Head of caudate nucleus (tissue), 42 donors: ENCODE measurements around the gene GSTT4.
"Not testable (repeated sequence)": the region's sequence is repeated elsewhere in the genome, so short reads cannot be mapped to it uniquely, and the experiment has no call there.

Source experiments
- DNase-seq, 42 donors: peaks; one replicate each; pipeline versions ENCODE4 v3.0.0 to v3.0.0-alpha.2; 2020 to 2021; ENCODE audit warnings: mixed read lengths in 7 of 42
- intact Hi-C: fragments of 100-400 bp; cut with DNase I; formaldehyde crosslinking; loops from one replicate; pipeline ENCODE4 v1.15.0; 2022

Gene GSTT4

DNA sequence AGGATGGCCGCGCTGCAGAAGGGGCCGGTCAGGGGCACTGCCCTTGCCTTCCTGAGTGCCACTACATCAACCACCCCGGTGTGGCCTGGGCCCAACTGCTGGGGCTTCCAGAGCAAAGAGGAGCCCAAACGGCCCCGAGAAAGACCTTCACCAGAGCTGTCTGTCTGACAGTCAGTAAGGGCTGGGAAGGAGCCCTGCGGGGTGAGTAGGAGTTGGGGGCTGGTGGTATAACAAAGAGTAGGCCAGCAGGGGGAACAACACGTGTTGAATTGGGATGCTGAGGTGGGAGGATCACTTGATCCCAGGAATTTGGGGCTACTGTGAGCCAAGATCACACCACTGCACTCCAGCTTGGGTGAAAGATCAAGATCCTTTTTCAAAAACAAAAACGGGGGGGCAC, 3.9 kb downstream of the GSTT4 start:
- no peak for DNase-seq

DNA sequence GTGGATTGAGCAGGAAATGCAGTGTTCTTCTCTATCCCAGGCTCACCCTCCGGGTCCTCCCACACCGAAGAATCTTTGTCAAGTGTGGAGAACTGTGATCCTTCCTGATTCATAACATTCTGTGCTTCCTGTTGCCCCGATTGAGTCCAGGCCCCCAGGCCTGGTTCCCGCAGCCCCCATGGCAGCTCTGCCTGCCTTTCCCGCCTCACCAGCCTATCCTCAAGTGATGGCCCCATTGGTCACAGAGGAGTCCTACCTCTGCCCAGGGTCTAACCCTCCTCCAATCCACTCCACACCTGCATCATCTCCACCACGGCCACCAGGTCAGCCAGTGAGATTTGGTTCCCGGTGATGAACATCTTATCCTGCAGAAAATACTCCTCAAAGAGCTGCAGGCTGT, 5.5 kb downstream of the GSTT4 start:
- DNase-seq, intact Hi-C loops: not testable (repeated sequence)

More for the DNA sequence above, 3.9 kb downstream of the GSTT4 start:
- intact Hi-C loops: no loop called here

DNA sequence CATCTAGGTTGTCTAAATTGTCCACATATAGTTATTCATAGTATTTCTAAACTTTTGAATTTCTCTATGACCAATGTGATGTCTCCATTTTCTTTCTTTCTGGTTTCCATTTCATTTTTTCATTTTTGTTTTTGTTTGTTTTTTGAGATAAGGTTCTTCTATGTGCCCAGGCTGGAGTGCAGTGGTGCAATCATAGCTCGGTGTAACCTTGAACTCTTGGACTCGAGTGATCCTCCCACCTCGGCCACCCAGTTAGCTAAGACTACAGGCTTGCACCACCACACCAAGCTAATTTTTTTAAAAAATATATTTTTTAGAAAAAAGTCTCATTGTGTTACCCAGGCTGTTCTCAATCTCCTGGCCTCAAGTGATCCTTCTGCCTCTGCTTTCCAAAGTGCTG, 8.2 kb downstream of the GSTT4 start:
- DNase-seq: no peak
- intact Hi-C loops: no loop called here

DNA sequence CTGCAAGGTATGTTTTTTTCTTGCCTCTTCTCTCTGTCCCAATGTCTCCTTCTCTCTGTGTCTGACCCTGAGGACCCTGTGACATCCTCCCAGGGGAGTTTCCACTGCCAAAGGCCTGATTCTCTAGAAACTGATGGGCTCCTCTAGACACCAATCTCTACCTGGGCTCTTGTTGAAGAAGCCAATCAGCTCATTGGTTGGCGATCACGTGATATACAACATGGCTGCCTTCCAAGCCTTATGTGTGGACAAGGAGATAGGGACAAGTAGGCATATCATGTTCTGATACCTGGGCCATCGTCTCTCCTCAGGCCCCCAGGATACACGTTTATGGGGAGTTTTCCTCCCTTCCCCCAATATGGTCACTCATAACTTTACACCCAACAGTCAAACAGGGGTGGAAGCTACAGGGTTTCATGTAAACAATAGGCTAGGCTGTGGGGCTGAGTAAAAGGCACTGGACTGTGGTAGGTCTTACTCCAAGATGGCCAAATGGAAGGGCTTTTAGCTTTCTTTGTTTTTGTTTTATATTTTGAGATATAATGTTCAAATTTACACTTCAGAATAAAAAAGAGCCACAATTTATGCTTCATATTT, 11.6 kb downstream of the GSTT4 start:
- DNase-seq, intact Hi-C loops: not testable (repeated sequence)

DNA sequence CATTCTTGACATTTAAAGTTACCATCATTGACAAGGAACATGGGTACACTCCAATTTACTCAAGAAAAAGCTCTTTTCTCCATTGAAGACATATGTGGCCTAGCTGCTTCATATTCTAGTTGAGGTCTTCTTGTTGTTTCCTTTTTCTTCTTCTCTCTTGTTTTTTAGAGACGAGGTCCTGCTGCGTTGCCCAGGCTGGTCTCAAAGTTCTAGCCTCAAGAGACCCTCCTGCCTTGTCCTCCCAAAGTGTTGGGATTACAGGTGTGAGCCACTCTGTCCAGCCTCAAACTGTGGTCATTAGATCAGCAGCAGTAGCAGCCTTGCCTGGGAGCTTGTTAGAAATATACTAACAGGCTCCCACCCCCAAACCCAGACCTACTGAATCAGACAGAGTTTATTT, 12.2 kb downstream of the GSTT4 start:
- DNase-seq, intact Hi-C loops: not testable (repeated sequence)

DNA sequence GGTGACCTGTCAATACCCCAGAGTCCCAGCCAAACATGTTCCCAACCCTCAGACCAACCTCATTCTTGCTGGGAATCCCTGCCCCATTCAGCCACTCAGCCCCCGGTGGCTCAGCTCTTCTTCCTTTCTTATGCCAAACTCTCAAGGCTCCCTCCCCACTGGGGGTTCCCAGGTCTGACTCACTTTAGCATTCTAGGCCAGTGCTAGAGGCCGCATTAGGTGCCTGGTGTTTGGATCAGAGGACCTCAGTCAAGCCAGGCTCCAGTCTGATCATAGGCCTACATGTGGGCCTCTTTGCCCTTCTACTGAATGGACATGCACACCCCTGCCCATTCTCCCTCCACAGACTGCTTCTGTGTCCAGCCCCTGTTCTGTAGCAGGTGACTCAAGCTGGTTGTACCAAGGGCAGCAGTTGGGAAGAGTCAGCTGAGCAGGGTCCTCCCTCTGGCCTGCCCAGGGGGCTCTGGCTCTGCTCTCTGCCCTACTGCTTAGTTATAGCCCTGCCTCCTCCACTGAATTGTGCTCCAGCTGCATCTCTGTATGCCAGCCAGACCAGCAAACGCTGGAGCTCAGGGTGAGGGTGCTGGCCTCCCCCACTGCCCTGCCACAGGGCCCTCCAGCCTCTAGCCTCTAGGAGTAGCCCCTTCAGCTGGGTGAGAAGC, 15.5 kb downstream of the GSTT4 start:
- intact Hi-C loops: not testable (repeated sequence)

DNA sequence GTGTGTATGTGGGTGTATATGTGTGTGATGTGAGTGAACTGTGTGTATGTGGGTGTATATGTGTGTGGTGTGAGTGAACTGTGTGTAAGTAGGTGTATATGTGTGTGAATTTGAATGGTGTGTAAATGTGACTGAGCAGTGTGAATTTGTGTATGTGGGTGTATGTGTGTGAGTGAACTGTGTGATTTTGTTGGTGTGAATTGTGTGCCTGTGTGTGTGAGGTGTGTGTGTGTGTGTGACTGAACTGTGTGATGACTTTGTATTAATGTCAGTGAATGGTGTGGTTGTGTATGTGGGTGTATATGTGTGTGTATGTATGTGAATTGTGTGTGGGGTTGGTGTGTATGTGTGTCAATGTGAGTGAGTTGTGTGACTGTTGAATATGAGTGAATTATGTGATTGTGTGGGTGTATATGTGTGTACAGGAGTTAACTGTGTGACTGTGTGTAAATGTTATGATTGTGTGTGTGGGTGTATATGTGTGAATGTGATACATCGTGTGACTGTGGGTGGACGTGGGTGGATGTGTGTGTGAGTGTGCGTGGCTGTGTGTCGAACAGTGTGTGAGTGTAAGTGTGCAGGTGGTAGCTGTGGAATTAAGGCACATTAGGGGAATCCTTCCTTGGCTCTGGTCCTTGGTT, 18.6 kb downstream of the GSTT4 start:
- DNase-seq, intact Hi-C loops: not testable (repeated sequence)

More for the DNA sequence above, 15.5 kb downstream of the GSTT4 start:
- DNase-seq: not testable (repeated sequence)

DNA sequence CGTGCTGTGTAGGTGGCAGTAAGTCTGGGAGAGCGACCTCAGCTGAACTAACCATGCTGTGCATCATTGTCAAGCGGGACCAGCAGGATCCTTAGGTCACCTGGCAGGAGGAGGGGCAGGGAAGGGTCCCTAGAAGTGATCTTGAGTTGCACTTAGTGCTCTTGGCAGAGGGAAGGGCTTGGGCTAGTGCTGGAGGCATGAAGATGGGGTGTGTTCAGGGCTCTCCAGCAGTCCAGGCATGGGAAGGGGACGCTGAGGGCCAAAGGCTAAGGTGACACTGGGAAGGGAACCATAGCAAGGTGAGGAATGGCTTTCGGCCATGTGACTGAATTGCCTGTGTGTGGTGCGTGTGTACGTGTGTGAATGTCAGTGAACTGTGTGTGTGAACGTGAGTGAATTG, 19.2 kb downstream of the GSTT4 start:
- DNase-seq, intact Hi-C loops: not testable (repeated sequence)

DNA sequence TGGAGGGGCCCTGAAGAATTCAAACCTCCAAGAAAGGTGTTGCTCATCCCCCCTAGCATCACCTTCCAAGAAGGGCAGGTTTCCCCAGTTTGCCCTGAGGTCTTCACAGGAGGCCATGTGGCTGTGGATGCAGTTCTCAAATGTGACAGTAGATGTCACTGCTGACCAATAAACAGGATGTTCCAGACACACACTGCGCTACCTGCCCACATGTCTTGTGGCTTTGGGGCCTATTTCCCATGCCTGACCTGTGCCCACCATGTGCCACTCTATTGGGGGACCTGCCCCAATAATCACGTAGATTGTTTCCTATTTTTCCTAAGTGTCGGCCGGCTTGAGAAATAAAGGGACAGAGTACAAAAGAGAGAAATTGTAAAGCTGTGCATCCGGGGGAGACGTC, 20.8 kb downstream of the GSTT4 start:
- intact Hi-C loops: no loop called here
- DNase-seq: peak in 16 of 42 donors; percentile 3 to 77 (median 62)

DNA sequence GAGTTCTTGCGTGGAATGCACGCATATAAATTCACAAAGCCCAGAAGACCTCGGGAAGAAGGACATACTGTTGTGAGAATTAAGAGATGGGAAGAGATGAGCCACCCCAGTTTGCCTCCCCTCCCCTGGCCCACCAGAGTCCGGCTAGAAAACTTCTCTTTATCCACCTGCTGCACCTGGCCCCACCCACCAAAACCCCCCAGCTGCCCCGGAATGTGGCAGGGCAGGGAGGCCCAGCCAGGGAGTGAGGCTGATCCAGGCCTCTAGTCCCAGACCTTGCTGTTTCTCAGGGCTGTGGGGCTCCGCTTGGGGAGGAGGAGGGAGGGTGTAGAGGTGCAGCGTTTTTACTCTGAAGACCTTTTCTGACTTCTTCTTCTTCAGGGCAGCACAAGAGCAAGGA, 24.7 kb downstream of the GSTT4 start:
- intact Hi-C loops, DNase-seq: not testable (repeated sequence)

DNA sequence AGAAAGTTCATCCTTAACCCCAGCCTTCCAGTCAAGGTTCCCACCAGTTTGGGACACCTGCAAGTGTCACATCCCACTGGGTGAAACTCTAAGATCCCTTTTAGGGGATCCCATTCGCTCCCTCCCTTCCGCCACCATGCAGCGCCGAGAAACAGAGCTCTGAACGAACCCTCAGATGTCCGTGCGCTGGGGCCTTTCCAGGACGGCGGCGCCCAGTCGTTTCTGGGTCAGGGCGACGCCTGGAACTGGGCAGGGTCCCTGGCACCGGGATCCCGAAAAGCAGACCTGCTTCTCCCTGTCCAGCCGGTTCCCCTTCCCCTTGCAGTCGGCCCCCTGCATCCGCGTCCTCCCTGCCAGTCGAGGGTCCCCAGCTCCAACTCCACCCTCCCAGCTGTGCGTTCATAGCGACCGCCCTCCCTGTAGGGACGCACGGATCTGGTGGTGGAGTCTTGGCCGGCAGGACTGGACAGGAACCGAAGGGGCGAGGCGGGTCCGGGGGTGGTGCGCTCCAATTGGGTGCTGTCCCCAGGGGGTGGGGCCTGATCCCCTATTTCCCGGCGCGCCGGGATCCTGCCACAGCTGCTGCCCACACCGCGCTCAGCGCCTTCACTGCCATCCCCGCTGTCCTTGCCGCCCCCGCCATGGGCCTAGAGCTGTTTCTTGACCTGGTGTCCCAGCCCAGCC, 25.6 kb downstream of the GSTT4 start, which contains the start of gene GSTT2:
Gene GSTT2, plus strand, starts transcription at position 578 of the 684 bp plus-strand sequence.
- DNase-seq: not testable (repeated sequence)
- intact Hi-C loops: loop anchor here (10.0 kb wide), 1 partner anchor 65 kb away; no protein-coding TSS in a partner anchor

DNA sequence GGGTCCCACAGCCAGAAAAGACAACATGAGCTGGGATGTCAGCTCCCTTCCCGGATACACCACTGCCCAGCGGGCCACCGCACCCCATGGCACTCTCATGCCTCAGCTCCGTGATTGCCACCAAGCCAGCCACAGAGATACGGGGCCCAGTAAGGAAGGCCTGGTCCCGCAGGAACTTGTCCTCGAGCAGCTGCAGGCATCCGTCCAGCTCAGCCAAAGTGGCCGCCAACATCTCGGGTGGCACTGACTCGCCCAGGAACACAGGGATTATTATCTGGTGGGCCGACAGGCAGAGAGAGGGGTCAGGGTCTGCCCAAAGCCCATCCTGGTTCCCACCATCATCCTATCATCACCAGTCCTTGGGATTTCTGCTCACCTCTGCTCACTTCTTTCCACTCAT, 27.9 kb downstream of the GSTT4 start:
- intact Hi-C loops: loop anchor here (10.0 kb wide), 1 partner anchor 63 kb away; no protein-coding TSS in a partner anchor
- not testable (repeated sequence) for DNase-seq

DNA sequence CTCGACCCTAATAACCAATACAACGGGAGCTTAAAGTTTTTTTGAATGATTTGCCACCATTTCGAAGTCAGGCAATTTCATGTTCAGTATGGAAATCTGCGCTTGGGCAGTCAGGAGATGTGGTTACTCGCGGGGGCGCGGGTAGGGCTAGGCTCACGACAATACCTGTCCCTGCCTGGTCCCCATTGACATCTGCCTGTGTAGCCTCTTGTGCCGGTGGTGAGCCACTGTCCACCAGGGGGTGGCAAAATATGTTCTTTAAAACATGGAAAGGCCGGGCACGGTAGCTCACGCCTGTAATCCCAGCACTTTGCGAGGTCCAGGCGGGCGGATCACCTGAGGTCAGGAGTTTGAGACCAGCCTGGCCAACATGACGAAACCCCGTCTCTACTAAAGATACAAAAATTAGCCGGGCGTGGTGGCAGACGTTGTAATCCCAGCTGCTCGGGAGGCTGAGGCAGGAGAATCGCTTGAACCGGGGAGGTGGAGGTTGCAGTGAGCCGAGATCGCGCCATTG, 30.4 kb downstream of the GSTT4 start:
- intact Hi-C loops: loop anchor here (10.0 kb wide), 1 partner anchor 60 kb away; no protein-coding TSS in a partner anchor
- DNase-seq: not testable (repeated sequence)

DNA sequence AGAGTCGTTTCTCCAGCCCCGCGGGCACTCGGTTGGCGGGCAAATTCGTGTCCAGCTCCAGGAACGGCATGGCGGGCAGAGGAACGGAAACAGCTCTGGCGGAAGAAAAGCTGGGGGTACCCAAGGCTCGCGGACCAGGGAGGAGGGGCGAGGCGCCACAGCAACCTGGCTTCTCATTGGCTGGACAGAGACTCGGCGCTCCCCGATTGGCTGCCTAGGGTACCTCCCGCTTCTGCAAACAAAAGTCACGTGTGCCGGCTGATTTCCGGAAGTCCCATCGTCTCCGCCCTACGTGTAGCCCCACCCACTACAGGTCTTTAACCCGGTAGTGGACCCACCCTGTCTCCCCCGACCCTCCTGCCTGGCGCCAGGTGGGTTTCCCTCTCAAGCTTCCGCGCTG, 30.9 kb downstream of the GSTT4 start, which contains the start of gene DDT:
Gene DDT, minus strand, starts transcription at position 97 of the 400 bp plus-strand sequence. Its CDS starts 27 bp downstream, at position 70.
- intact Hi-C loops: loop anchor here (10.0 kb wide), 1 partner anchor 60 kb away; no protein-coding TSS in a partner anchor
- not testable (repeated sequence) for DNase-seq

DNA sequence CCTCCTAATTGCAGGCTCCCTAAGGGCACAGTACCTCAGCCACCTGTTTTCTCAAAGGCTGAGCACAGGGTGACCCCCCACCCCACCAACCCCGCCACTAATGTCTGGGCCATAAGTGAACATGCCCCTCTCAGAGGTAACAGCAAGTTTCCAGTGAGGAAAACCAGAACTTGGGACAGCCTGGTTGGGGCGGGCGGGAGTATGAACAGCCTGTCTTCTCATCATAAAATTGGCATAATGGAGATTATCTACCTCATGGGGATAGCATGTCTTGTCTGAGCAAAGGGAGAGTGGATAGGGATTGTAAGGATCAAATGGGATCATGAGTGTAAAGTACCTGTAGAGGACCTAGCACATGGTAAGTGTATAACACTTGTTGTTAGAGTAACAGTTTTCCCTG, 33.3 kb downstream of the GSTT4 start:
- intact Hi-C loops: loop anchor here (10.0 kb wide), 1 partner anchor 57 kb away; no protein-coding TSS in a partner anchor

DNA sequence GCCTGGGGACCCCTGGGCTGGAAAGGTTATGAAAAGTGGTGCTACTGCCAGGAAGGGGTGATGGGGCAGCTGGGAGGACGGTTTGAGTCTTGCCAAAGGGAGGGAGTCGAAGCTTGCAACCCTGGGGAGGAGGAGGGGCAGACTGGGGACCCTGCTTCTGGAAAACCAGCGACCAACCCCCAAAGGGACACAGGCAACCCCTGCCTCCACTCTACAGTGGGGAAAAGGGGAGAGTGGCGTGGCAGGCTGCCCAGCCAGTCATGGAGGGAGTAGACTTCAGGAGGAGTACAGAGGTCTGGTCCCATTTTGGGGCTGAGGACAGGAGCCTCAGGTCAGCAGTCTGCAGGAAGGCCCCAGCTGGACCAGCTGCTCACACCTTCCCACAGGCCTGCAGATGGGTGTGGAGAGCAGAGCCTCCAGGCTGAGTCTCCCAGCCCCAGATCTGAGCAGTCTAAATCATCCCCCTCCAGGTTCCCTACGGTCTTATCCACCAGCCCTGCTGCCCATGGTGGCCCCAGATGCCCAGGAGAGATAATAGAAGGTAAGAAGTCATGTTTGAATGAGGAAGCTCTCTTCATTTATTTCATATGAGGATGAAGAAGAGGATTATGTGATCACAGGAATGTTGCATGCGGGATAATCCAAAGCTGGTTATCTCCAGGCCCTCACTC, 34.3 kb downstream of the GSTT4 start:
- intact Hi-C loops: loop anchor here (10.0 kb wide), 1 partner anchor 56 kb away; no protein-coding TSS in a partner anchor
- DNase-seq: no peak

More for the DNA sequence above, 33.3 kb downstream of the GSTT4 start:
- not testable (repeated sequence) for DNase-seq

DNA sequence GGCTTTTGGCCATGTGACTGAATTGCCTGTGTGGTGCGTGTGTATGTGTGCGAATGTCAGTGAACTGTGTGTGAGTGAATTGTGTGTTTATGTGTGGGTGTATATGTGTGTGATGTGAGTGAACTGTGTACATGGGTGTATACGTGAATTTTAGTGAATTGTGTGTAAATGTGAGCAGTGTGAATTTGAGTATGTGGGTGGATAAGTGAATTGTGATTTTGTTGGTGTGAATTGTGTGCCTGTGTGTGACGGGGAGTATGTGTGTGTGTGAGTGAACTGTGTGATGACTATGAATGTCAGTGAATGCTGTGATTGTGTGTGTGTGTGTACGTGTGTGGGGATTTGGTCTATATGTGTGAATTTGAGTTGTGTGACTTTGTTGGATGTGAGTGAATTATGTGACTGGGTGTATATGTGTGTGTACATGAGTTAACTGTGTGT, 35.0 kb downstream of the GSTT4 start:
- no peak for DNase-seq

DNA sequence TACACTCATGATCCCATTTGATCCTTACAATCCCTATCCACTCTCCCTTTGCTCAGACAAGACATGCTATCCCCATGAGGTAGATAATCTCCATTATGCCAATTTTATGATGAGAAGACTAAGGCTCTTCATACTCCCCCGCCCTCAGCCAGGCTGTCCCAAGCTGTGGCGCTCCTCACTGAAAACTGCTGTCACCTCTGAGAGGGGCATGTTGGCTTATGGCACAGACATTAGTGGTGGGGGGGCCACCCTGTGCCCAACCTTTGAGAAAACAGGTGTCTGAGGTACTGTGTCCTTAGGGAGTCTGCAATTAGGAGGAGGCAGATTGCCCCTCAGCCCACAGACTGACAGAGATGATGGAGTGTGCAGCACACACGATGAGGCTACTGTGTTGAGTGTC, 36.2 kb downstream of the GSTT4 start:
- intact Hi-C loops: no loop called here
- no peak for DNase-seq

More for the DNA sequence above, 35.0 kb downstream of the GSTT4 start:
- intact Hi-C loops: loop anchor here (10.0 kb wide), 1 partner anchor 55 kb away; no protein-coding TSS in a partner anchor
